ENCODE results near the gene SYMPK. TPM values are rescaled to one million over a fixed set of nuclear protein-coding genes. Genes with fewer than 3 reads are reported as not detected.

The SYMPK gene
- total RNA-seq, 2 experiments from 2014 or later = 63.3 to 65.0 TPM

- H3K4me3 Mint-ChIP-seq = no peak overlapping the region
- ChIA-PET CTCF (interaction anchor here (0.9 kb wide), 1 partner anchor 9 kb away, joined by 6 read pairs; no protein-coding TSS in a partner anchor), POLR2A (no interaction called here)
- no peak overlapping the region for H3K4me3 ChIP-seq (ENCODE audit: low read length)
- no peak for DNase-seq
- H3K27me3 Mint-ChIP-seq = no peaks in the 10 kb centered on the region
- no peak for TF ChIP-seq CTCF (IDR thresholded peaks at IDR 0.05)
- peaks cover 77% of the 10 kb centered on the region for H3K36me3 ChIP-seq (ENCODE audit: insufficient read depth, low read length)
- intact Hi-C loops (cut with DNase I, micrococcal nuclease) = no loop called here
- H3K9me3 ChIP-seq (ENCODE audit: control insufficient read depth in 1 of 2, insufficient read depth in 1 of 2, low read length in 2 of 2) = no peaks in the 10 kb centered on the region
- H3K9me3 Mint-ChIP-seq = no peaks in the 10 kb centered on the region
- ATAC-seq (ENCODE audit: poor library complexity) = no peak
- no peaks in the 10 kb centered on the region for H3K27me3 ChIP-seq (ENCODE audit: control insufficient read depth in 1 of 2, insufficient read depth in 2 of 2, low read length in 2 of 2)
- H3K4me1 ChIP-seq (ENCODE audit: insufficient read depth, low read length) = no peaks in the 10 kb centered on the region
- H3K27ac ChIP-seq (ENCODE audit: low read depth in 1 of 2, low read length in 2 of 2) = no peak overlapping the region
- peaks cover 64% of the 10 kb centered on the region for H3K36me3 Mint-ChIP-seq (ENCODE audit: low read depth)
- H3K27ac Mint-ChIP-seq = no peak overlapping the region
- H3K4me1 Mint-ChIP-seq (ENCODE audit: low read depth) = no peaks in the 10 kb centered on the region
Measured at GRCh38 chr19:45825917-45826893, 36.7 kb downstream of the SYMPK start.

- no peak overlapping the region for H3K27ac ChIP-seq (ENCODE audit: low read depth in 1 of 2, low read length in 2 of 2)
- no peak overlapping the region for H3K4me3 ChIP-seq (ENCODE audit: low read length)
- H3K36me3 Mint-ChIP-seq (ENCODE audit: low read depth) = peaks cover 60% of the 10 kb centered on the region
- no peaks in the 10 kb centered on the region for H3K27me3 ChIP-seq (ENCODE audit: control insufficient read depth in 1 of 2, insufficient read depth in 2 of 2, low read length in 2 of 2)
- DNase-seq (no peak), ATAC-seq (ENCODE audit: poor library complexity) (no peak)
- intact Hi-C loops (cut with DNase I, micrococcal nuclease) = no loop called here
- POLR2A ChIA-PET = no interaction called here
- H3K4me1 Mint-ChIP-seq (ENCODE audit: low read depth) = no peaks in the 10 kb centered on the region
- H3K4me1 ChIP-seq (ENCODE audit: insufficient read depth, low read length) = no peaks in the 10 kb centered on the region
- H3K27ac Mint-ChIP-seq = no peak overlapping the region
- CTCF ChIA-PET = no interaction called here
- no peak for TF ChIP-seq CTCF (IDR thresholded peaks at IDR 0.05)
- no peaks in the 10 kb centered on the region for H3K27me3 Mint-ChIP-seq
- peaks cover 79% of the 10 kb centered on the region for H3K36me3 ChIP-seq (ENCODE audit: insufficient read depth, low read length)
- no peak overlapping the region for H3K4me3 Mint-ChIP-seq
- H3K9me3 ChIP-seq (ENCODE audit: control insufficient read depth in 1 of 2, insufficient read depth in 1 of 2, low read length in 2 of 2) = no peaks in the 10 kb centered on the region
- H3K9me3 Mint-ChIP-seq = no peaks in the 10 kb centered on the region
Measured at GRCh38 chr19:45825263-45825605, 37.7 kb downstream of the SYMPK start.

GRCh38 chr19:45824531-45825262 lies 38.2 kb downstream of the SYMPK start:
- H3K4me1 ChIP-seq (ENCODE audit: insufficient read depth, low read length) = no peaks in the 10 kb centered on the region
- peaks cover 57% of the 10 kb centered on the region for H3K36me3 Mint-ChIP-seq (ENCODE audit: low read depth)
- H3K27me3 ChIP-seq (ENCODE audit: control insufficient read depth in 1 of 2, insufficient read depth in 2 of 2, low read length in 2 of 2) = no peaks in the 10 kb centered on the region
- no peaks in the 10 kb centered on the region for H3K9me3 Mint-ChIP-seq
- peaks cover 74% of the 10 kb centered on the region for H3K36me3 ChIP-seq (ENCODE audit: insufficient read depth, low read length)
- H3K27me3 Mint-ChIP-seq = no peaks in the 10 kb centered on the region
- H3K27ac ChIP-seq (ENCODE audit: low read depth in 1 of 2, low read length in 2 of 2) = no peak overlapping the region
- ATAC-seq (ENCODE audit: poor library complexity) (no peak), DNase-seq (no peak)
- POLR2A ChIA-PET = interaction anchor here (1.3 kb wide), 1 partner anchor 39 kb away, joined by 5 read pairs; no protein-coding TSS in a partner anchor
- no peak overlapping the region for H3K4me3 Mint-ChIP-seq
- no peaks in the 10 kb centered on the region for H3K9me3 ChIP-seq (ENCODE audit: control insufficient read depth in 1 of 2, insufficient read depth in 1 of 2, low read length in 2 of 2)
- no peak overlapping the region for H3K27ac Mint-ChIP-seq
- TF ChIP-seq CTCF (IDR thresholded peaks at IDR 0.05) = no peak
- intact Hi-C loops (cut with DNase I, micrococcal nuclease) = no loop called here
- no peak overlapping the region for H3K4me3 ChIP-seq (ENCODE audit: low read length)
- no peaks in the 10 kb centered on the region for H3K4me1 Mint-ChIP-seq (ENCODE audit: low read depth)
- CTCF ChIA-PET = interaction anchor here (0.6 kb wide), 1 partner anchor 43 kb away, joined by 3 read pairs; no protein-coding TSS in a partner anchor
